ENCODE data around the gene C14orf93. TPM values are rescaled to one million over a fixed set of nuclear protein-coding genes. Genes with fewer than 3 reads are reported as not detected.

C14orf93 gene, protein sequence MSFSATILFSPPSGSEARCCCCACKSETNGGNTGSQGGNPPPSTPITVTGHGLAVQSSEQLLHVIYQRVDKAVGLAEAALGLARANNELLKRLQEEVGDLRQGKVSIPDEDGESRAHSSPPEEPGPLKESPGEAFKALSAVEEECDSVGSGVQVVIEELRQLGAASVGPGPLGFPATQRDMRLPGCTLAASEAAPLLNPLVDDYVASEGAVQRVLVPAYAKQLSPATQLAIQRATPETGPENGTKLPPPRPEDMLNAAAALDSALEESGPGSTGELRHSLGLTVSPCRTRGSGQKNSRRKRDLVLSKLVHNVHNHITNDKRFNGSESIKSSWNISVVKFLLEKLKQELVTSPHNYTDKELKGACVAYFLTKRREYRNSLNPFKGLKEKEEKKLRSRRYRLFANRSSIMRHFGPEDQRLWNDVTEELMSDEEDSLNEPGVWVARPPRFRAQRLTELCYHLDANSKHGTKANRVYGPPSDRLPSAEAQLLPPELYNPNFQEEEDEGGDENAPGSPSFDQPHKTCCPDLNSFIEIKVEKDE
- total RNA-seq (2014; rRNA removed) = 4.0 and 8.6 TPM in 2 replicates
- polyA plus RNA-seq (2012) = 5.3 TPM

DNA sequence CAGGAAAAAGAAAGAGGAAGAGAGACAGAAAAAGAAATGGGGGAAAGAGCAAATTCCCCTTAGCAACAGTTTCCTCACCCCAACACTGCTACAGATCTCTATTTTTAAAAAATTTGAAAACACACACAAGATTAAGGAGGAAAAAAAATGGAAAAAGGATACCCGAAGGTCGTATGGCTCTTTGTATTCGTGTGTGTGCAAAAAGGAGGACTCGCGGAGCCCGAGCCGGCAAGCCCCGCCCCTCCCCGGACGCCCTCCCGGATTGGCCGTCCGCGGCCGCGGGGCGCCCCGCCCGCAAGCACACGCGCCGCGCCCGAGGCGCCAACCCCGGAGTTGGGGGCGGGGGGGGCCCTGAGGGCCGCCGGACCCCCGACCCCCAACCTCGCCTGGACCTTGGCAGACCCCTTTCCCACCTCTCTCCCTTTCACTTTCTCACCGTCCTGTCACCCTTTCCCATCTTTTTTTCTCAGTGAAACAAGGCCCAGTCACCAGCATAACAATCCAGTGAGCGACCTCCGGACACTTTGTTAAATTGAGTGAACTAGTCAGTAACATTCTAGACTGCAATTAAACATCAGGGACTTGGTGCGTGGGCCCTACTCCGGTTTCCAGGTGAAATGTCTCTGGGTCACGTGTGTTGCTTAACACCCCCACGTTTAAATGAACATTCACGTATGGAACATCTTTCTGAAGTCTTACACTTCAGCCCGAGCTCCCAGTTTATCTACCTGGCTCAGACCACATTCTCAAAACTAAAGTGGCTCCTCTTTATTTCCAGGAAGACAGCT, at the start of gene C14orf93:
Gene C14orf93 (minus strand): TSS at position 205 of the 788 bp plus-strand sequence. CDS start 11,120 bp downstream, outside the sequence.
- DNase-seq (ENCODE audit: low read depth) = peak; percentile 54

DNA sequence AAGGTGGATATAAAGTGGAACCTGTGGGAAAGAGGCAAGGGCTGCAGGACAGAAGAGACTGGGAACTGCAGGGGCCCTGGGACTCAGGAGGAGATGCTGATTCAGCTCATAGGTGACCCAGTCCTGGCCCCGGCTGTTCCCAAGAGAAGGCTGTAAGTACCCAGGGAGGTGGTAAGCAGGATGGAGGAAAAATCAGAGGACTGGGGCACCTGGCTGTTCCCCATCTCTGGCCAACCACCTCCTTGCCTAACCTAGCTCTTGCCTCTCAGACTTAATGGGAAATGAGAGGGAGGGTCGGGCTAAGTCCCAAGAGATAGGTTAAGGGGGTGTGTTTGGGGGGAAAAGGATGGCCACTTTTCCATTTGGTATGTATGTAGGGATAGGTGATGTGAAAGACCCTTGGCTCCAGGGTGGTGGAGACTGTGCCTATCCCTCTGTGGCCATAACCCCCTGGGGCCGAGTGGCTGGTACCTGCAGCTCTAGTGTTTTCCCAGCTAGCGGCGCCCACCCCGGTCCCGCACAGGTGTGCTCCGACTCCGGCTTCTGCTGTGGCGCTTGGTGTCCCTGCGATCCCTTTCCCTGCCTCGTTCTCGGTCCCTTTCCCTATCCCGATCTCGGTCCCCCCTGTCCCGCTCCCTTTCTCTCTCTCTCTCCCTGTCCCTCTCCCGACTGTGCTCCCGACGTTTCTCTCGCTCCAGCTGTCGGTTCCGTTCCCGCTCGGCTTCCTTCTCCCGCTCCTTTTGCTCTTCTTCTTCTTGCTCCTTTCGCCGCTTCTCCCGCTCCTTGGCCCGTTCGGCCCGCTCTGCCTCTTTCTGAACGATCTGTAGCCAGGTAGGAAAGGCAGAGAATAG, 48.9 kb upstream of the C14orf93 start:
- no peak for DNase-seq (ENCODE audit: low read depth)

DNA sequence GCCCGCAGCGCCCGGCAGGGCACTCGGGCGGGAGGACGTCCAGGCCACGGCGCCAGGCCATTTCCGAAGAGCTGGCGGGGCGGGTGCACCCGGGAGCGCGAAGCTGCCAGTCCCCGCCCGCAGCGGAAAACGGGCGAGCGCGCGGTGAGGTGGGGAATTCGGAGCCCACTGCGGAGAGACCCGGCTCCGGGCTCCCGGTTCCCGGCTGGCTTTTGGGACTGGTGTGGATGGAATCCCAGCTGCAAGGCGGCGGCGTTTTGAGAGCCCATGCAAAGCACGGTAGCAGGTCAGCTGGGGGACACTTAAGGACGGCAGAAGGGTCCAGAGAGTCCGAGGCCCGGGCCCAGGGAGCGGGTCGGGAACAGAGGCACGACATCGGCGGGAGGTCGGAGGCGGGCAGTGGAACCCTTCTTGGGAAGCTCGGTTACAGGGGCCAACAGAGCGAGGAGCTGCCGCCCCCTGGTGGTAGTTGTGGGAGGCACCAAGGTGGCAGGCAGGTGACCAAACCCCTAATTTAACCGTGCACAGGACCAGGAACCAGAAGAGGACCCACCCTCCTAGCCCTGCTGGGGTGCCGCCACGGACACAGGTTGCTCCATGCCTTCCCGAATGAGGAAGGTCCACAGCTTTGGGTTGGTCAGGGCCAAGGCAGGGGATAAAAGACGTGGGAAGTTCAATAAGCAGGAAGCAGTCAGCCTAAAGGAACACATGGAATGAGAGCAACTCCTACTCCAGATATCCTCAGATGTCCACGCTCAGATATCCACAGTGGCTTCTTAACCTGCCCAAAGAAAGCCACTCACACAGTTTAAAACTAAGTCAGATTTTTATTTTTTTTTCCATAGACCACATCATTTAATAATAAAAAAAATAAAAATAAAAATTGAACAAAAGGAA, 48.1 kb upstream of the C14orf93 start:
- DNase-seq (ENCODE audit: low read depth) = peak; percentile 75

DNA sequence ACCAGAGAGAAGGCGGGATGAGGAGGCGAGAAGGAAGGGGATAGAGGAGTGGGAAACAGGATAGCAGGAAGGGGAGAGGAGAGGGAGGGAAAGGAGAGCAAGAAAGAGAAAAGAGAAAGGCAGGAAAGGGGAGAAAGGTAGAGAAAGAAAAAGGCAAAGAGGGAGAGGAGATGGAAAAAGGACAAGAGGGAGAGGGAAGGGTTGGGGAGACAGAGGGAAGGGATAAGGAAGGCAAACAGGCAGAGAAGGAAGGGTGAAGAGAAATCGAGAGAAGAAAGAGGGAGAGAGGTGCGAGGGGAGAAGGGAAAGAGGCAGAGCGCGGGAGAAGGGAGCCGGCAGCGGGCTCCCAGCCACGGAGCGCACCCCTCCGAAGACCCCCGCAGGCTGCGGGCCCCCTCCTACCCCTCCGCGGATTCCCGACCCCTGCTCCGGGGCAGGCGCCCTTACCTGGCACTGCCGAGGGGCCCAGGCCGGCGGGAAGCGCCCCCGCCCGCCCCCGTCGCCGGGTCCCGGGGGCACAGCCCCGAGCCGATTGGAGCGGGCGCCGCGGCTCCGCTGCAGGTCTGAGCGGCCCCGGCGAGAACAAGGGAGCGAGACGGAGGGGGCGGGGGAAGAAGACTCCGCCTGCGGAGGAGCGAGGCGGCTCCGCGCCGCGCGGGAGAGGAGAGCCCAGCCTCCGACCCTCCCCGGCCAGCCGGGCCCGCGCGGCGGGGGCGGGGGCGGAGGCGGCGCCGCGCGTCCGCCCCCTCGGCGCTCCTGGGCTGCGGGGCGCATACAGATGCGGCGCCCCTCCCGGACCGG, 47.2 kb upstream of the C14orf93 start, which contains the start of gene CDH24:
Gene CDH24 (minus strand): TSS at position 565 of the 801 bp plus-strand sequence. CDS start 1,787 bp downstream, outside the sequence.
- DNase-seq (ENCODE audit: low read depth) = peak; percentile 60

DNA sequence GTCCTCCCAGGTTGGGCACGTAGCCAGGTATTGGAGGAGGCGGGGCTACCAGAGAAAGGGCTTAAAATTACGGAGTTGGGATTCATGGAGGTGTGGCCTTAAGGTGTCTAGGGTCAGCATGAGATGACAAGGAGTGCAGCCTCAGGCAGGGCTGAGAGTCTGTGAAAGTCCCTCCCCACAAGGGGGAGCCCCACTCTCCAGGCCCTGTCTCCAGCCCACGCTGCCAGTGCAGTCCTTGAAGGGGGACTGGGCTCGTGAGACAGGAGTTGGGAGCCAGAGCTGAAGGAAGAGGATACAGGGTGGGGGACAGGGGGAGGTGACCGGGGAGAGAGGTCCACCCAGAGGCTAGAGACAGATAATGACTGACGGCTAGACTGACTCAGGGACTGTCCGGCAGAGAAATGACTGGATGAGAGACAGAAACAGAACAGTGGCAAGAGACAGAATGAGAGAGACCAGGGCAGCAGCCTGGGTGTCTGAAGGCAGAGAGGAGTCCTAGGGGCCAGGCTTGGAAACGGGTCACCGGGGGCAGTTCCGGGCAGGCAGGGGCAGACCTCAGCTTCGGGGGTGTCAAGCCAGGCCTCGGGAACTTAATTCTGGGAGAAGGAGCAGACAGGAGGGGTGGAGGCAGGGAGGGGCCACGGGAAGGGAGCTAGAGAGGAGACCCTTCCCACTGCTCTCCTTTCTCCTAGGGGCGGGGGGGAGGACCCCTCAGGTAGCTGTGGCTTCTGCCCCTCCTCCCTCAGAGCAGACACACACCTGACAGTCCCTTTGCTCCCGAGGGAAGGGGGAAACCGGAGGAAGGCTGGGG, 46.4 kb upstream of the C14orf93 start:
- peak; percentile 64 for DNase-seq (ENCODE audit: low read depth)

DNA sequence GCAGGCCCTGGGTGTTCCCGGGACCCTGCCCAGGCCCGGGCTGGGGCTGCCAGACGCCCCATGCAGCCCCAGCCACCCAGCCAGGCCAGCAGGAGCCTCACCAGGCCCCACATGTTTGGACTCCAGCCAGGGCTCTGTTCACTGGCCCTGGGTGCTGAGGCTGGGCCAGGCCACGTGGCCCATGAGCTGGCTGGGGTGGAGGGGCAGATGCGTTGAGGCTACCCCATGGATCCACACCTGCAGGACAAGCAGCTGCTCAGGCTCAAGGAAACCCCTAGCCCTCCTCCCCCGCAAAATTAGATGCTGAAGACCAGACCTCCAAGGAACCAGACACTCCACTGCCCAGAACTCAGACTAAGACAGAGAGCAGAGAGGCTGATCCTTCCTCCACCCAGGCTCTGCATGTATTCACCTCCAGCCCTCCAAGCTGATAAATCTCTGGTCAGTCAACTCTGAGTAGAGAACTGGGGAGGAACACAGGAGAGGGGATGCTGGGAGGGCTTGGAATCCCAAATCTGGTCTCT, 45.7 kb upstream of the C14orf93 start:
- no peak for DNase-seq (ENCODE audit: low read depth)

DNA sequence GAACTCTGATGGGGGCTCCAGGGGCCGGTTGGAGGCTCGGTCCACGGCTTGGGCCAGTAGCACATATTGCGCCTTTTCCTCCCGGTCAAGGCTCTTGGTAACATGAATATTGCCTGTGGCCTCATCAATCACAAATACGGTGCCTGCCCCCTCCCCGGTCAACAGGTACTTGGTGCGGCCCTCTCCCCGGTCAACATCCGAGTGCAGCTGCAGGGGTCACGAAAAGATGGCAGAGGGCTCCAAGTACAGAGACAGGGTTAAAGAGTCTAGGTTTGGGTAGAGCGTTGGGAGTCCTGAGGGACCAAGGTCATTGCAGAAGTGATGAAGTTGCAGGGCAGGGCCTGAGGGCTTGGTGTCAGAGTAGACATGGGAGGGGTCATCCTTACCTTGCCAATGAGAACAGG, 45.2 kb upstream of the C14orf93 start:
- no peak for DNase-seq (ENCODE audit: low read depth)

DNA sequence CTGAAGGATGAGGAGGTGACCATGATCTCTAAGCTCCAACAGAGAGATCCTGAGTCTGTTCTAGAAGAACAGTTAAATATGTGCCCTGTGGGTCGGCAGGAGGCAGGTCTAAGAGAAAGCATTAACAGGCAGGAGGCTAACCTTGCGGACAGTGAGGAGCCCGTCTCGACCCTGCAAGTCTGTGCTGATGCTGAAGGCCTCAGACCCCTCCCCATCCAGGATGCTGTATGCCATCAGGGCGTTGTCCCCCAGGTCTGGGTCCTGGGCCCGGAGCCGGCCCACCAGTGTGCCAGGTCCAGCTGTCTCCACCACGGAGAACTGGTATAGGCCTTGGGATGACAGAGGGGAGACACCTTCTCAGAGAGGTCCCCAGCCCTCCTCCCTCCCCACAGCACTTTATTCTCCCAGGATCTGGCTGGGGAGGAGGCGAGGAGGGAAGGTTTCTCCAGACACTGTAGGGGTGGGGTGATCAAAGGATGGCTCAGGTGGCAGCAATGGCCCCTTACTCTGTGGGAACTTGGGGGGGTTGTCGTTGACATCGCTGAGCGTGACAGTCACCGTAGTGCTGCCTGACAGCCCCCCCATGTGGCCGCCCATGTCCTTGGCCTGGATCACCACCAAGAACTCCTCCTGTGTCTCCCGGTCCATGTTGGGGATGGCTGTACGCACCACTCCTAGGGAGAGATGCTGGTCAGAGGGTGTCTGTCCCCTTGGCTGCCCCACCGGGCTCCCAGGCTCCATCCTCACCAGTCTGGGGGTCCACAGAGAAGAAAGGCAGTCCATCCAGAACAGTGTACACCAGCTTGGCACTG, 44.3 kb upstream of the C14orf93 start:
- no peak for DNase-seq (ENCODE audit: low read depth)

DNA sequence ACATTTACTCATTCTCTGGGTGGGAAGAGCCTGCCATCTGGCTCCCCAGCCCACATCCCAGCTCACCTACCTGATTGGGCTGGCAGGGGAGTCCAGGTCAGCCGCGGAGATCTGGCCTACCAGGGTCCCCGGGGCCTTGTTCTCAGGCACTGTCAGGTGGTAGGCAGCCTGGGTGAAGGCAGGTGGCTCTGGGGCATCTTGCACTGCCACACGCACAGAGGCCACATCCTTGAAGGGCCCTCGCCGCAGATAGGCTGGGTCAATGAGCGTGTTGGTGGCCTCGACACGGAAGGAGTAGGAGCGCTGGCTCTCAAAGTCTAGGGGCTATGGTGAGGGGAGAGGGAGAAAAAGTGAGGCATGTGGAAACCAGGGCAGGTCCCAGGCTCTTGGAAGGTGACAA, 43.5 kb upstream of the C14orf93 start:
- DNase-seq (ENCODE audit: low read depth) = no peak

DNA sequence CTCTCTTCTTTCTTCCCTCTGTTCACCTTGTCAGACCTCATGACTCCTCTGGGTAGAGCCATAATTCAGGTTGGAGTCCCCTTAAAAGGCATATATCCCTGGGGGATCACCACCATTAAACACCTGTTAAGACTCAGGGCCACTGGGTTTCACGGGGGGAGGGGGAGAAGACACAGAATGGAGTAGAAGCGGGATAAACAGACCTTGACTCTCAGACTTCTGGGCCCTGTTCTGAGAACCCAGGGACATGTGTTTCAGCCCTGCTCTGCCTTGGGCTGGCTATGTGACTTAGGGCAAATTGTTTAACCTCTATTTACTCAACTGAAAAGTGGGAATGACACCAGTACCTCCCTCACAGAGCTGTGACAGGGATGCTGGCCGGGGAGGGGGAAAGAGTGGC, 42.7 kb upstream of the C14orf93 start:
- DNase-seq (ENCODE audit: low read depth) = no peak

DNA sequence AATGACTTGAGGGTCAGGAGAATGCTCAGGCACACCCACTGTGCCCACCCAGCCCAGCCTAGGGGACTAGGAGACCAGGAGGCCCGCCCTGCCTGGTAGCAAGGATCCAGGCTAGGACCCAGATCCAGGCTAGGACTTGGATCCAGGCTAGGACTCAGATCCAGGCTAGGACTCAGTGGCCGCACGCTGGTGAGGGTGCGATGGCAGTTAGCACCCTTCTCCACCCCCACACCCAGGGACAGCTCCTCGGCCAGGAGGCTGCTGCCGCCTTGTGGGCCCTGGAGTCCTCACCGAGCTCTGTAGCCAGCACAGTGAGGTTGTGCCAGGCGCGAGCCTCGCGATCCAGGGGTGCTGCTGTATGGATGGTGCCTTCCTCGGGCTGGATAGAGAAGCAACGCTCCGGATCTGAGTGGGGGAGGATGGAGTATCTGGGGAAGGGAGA, 42.3 kb upstream of the C14orf93 start:
- no peak for DNase-seq (ENCODE audit: low read depth)

DNA sequence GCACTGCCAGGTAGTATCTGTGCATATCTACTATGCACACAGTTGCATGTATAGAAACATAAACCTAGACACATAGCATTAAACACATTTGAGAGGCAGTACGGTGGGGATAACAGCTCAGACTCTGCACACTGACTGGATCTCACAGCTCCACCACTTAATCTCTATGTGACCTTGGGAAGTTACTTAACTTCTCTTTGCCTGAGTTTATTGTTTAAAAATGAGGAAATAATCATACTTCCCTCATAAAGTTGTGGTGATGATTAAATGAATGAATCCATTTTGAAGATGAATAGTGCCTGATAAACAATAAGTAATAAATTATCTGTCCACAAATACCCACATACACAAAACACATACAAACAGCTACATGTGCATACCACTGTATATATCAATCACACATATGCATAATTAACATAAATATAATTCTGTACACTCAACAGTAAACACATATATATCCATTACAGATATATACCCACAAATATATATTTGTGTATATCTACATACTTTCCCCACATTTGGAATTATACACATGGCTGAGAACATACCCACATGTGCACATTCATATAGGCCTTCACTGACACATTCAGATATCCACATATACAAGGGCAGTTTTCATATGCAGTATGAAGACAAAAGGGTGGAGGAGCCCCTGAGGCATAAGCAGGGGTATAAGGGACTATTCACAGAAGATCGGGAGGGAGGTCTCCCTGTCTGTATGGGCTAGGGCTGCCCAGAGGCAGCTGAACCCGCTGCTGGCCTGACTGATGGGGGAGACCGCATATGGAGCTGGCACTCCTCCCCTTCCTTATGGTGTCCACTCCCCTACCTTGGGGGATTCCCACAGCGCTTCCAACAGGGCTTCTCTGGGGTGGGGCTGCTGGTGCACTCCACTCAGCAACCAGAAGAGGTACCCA, 41.5 kb upstream of the C14orf93 start:
- no peak for DNase-seq (ENCODE audit: low read depth)

DNA sequence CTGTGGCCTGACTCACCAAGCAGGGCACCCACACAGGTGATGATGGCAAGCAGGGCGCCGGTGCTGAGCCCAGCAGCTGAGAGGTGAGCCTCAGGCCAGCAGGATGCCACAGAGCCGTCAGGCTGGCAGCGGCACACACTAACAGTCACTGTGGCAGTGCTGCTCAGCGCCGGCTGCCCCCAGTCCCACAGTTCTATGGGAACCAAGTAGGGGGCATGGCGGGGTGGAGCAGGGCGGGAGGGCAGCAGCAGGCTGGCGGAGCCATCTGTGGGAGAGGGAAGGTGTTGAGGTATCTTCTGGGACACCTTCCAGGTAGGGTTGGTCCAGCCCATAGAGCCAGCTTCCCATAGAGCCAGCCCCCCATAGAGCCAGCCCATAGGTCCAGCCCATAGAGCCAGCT, 39.1 kb upstream of the C14orf93 start:
- DNase-seq (ENCODE audit: low read depth) = no peak

DNA sequence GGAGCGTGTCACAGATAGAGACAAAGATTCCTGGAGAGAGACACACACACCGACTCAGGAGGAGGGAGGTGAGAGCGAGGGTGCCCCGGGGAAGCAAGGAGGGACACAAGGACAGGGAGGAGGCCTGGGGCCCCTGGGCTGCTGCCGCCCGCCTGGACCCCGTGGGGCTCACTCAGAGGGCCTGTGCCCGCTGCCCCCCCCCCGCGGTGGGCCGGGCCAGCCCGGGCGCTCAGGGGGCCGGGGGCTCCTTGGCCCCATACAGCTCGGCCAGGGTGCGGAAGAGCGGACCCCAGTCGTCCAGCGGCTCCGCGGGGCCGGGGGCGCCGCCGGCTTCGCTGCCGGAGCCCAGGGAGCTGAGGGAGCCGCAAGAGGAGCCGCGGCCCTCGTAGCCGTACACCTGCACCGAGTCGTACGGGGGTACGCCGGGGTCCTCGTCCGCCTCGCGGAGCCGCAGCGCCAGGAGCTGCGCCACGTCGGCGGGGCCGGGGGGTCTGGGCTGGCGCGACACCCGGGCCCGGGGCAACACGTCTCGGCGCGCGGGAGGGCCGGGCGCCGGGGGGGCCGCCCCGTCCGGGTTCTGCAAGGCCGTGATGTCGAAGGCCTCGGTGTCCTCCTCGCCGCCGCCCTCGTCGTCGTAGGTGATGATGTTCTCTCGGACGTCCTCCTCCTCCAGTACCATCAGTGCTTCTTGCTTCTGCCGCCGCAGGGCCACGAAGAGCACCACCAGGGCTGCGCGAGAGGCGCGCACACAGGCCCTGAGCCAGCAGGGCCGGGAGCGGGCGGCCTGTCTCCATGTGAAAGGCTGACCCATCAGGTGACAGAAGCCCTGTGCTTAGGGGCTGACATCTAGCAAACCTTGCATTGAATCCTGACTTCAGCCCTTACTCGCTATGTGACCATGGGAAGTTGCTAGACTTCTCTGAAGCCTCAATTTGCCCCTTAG, 38.1 kb upstream of the C14orf93 start:
- no peak for DNase-seq (ENCODE audit: low read depth)

DNA sequence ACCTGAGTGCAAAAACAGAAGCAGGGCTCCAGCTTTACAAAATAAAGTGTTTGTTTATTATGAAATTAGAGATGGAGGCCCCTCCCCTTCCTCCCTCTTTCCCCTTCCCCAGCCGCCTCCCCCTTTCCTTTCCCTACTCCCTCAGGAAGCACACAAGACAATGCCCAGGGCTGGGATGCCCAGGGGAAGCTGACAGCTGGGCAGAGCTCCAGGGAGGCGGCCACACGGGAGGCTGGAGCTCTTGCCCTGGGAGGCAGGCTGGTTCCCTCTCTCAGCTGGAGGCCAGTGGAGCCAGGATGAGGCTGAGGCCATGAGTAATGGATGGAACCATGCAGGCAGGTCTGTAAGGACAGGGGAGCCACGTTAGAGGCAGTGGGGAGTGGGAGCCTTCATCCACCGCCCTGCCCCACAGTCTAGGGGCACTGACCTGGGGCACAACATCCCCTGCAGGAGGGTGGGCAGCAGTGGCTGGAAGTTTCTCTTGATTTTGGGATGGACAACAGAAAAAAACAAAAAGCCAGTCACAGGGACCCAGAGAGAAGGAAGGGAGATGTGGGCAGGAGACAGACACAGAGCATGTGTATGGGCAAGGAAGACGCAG, 37.2 kb upstream of the C14orf93 start:
- DNase-seq (ENCODE audit: low read depth) = peak; percentile 44

Measured in LHCN-M2 (cell line).